Measurements from ENCODE around the gene SH2D3A. TPM values are rescaled to one million over a fixed set of nuclear protein-coding genes. Genes with fewer than 3 reads are reported as not detected.

The SH2D3A gene
- total RNA-seq, 1 experiment from 2014 or later, result 30.3 TPM

DNA sequence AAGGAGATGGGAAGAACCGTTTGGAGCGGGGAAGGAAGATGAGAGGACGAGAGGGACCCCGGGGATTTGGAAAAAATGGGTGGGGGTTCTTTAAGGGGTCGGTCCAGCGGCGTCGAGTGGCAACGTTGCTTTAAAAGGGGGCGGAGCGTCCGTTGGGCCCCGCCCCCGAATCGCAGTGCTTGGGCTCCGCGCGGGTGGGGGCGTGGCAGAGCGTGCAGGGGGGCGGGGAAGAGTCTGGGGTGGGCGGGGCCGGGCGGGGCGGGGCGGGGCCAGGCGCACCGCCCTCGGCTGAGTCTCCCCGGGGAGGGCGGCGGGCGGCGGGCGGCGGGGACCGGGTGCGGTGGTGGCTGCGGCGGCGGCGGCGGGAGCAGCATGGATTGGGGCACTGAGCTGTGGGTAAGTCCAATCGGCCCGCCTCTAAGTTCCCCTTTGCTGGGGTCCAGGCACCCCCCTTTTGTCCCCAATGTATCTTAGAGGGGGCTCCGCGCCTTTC lies 27.8 kb downstream of the SH2D3A start, which contains the start of gene TRIP10:
TRIP10 (plus strand) TSS at position 291 of the 493 bp plus-strand sequence; CDS start at position 373, 82 bp downstream.
- no peaks in the 10 kb centered on the region for H3K9me3 Mint-ChIP-seq
- H3K4me3 Mint-ChIP-seq, result peak within 1 kb of the TSS; percentile 97
- no peaks in the 10 kb centered on the region for H3K27me3 Mint-ChIP-seq (ENCODE audit: low read depth)
- ChIA-PET POLR2A (interaction anchor here (3.9 kb wide), 1 partner anchor 13 kb away, joined by 29 read pairs; no protein-coding TSS in a partner anchor), CTCF (interaction anchor here (1.0 to 4.6 kb wide), 8 partner anchors 13 to 362 kb away, joined by 3 to 85 read pairs (median 20); partner anchors contain the start of gene SH2D3A)
- DNase-seq (ENCODE audit: low spot score) (peak; percentile 77), ATAC-seq (0 out of 2 replicates have a peak, but pooled peaks have one; percentile 1)
- H3K27ac Mint-ChIP-seq, result peak within 1 kb of the TSS; percentile 96
- TF ChIP-seq TEAD4 (CRISPR knock-in tag; IDR thresholded peaks at IDR 0.05), result no peak
- no peak for TF ChIP-seq RORB (CRISPR knock-in tag; IDR thresholded peaks at IDR 0.05)
- TF ChIP-seq, protein P1, sequence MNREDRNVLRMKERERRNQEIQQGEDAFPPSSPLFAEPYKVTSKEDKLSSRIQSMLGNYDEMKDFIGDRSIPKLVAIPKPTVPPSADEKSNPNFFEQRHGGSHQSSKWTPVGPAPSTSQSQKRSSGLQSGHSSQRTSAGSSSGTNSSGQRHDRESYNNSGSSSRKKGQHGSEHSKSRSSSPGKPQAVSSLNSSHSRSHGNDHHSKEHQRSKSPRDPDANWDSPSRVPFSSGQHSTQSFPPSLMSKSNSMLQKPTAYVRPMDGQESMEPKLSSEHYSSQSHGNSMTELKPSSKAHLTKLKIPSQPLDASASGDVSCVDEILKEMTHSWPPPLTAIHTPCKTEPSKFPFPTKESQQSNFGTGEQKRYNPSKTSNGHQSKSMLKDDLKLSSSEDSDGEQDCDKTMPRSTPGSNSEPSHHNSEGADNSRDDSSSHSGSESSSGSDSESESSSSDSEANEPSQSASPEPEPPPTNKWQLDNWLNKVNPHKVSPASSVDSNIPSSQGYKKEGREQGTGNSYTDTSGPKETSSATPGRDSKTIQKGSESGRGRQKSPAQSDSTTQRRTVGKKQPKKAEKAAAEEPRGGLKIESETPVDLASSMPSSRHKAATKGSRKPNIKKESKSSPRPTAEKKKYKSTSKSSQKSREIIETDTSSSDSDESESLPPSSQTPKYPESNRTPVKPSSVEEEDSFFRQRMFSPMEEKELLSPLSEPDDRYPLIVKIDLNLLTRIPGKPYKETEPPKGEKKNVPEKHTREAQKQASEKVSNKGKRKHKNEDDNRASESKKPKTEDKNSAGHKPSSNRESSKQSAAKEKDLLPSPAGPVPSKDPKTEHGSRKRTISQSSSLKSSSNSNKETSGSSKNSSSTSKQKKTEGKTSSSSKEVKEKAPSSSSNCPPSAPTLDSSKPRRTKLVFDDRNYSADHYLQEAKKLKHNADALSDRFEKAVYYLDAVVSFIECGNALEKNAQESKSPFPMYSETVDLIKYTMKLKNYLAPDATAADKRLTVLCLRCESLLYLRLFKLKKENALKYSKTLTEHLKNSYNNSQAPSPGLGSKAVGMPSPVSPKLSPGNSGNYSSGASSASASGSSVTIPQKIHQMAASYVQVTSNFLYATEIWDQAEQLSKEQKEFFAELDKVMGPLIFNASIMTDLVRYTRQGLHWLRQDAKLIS (CRISPR knock-in tag; IDR thresholded peaks at IDR 0.05; ENCODE audit: borderline replicate concordance), result no peak
- H3K4me1 Mint-ChIP-seq, result peaks cover 60% of the 10 kb centered on the region
- H3K36me3 Mint-ChIP-seq, result peaks cover 19% of the 10 kb centered on the region

DNA sequence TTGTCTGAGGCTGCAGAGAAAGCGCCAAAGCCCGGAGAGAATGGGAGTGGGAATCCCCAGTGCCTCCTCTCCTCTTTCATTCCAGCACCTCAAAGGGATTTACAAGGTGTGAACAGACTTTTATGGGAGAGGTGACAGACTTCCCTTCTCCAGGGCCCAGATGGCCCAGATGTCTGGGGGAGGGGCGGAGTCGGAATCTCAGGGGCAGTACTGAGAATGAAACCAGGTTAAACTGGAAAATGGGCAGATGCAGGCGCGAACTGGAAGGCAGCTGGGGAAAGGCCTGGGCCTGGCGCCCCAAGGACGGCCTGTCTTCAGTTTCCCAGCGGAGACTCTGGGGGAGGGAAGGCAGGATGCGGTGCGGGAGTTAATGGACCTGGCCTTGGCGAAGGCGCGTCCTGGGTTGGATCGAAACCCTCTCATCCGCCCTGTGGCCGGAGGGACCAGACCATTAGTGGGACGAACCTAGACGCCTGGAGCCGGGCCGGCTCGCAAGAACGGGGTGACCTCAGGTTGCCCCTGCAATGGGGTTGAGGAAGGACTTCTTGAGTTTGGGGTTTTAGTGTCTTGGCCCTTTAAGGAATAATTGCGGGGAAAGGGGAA lies 28.3 kb downstream of the SH2D3A start:
- peak overlapping the region; percentile 97 for H3K4me3 Mint-ChIP-seq
- ChIA-PET CTCF (interaction anchor here (0.7 to 4.6 kb wide), 15 partner anchors 14 to 363 kb away, joined by 3 to 85 read pairs (median 4); partner anchors contain the start of genes SH2D3A and VAV1), POLR2A (interaction anchor here (1.5 to 3.9 kb wide), 3 partner anchors 14 to 28 kb away, joined by 5 to 29 read pairs (median 19); partner anchors contain the start of gene SH2D3A)
- no peak for ATAC-seq
- H3K9me3 Mint-ChIP-seq, result no peaks in the 10 kb centered on the region
- peak; percentile 62 for DNase-seq (ENCODE audit: low spot score)
- peaks cover 14% of the 10 kb centered on the region for H3K36me3 Mint-ChIP-seq
- peaks cover 58% of the 10 kb centered on the region for H3K4me1 Mint-ChIP-seq
- no peaks in the 10 kb centered on the region for H3K27me3 Mint-ChIP-seq (ENCODE audit: low read depth)
- H3K27ac Mint-ChIP-seq, result peak overlapping the region; percentile 96
- TF ChIP-seq HMGA2 (CRISPR knock-in tag; IDR thresholded peaks at IDR 0.05) (no peak), ZBTB21 (CRISPR knock-in tag; IDR thresholded peaks at IDR 0.05; ENCODE audit: borderline replicate concordance) (no peak), TCF7 (CRISPR knock-in tag; IDR thresholded peaks at IDR 0.05; ENCODE audit: low read depth) (no peak), NR2C2 (CRISPR knock-in tag; IDR thresholded peaks at IDR 0.05) (no peak), NFATC4 (CRISPR knock-in tag; IDR thresholded peaks at IDR 0.05) (no peak), CREM (CRISPR knock-in tag; IDR thresholded peaks at IDR 0.05) (no peak), ZNF219 (CRISPR knock-in tag; IDR thresholded peaks at IDR 0.05; ENCODE audit: borderline replicate concordance) (no peak), NFYB (CRISPR knock-in tag; conservative IDR thresholded peaks at IDR 0.05; ENCODE audit: low read depth) (no peak)
- TF ChIP-seq, protein P2, sequence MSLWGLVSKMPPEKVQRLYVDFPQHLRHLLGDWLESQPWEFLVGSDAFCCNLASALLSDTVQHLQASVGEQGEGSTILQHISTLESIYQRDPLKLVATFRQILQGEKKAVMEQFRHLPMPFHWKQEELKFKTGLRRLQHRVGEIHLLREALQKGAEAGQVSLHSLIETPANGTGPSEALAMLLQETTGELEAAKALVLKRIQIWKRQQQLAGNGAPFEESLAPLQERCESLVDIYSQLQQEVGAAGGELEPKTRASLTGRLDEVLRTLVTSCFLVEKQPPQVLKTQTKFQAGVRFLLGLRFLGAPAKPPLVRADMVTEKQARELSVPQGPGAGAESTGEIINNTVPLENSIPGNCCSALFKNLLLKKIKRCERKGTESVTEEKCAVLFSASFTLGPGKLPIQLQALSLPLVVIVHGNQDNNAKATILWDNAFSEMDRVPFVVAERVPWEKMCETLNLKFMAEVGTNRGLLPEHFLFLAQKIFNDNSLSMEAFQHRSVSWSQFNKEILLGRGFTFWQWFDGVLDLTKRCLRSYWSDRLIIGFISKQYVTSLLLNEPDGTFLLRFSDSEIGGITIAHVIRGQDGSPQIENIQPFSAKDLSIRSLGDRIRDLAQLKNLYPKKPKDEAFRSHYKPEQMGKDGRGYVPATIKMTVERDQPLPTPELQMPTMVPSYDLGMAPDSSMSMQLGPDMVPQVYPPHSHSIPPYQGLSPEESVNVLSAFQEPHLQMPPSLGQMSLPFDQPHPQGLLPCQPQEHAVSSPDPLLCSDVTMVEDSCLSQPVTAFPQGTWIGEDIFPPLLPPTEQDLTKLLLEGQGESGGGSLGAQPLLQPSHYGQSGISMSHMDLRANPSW (CRISPR knock-in tag; conservative IDR thresholded peaks at IDR 0.05; ENCODE audit: low read depth), result no peak
- TF ChIP-seq, protein P3, sequence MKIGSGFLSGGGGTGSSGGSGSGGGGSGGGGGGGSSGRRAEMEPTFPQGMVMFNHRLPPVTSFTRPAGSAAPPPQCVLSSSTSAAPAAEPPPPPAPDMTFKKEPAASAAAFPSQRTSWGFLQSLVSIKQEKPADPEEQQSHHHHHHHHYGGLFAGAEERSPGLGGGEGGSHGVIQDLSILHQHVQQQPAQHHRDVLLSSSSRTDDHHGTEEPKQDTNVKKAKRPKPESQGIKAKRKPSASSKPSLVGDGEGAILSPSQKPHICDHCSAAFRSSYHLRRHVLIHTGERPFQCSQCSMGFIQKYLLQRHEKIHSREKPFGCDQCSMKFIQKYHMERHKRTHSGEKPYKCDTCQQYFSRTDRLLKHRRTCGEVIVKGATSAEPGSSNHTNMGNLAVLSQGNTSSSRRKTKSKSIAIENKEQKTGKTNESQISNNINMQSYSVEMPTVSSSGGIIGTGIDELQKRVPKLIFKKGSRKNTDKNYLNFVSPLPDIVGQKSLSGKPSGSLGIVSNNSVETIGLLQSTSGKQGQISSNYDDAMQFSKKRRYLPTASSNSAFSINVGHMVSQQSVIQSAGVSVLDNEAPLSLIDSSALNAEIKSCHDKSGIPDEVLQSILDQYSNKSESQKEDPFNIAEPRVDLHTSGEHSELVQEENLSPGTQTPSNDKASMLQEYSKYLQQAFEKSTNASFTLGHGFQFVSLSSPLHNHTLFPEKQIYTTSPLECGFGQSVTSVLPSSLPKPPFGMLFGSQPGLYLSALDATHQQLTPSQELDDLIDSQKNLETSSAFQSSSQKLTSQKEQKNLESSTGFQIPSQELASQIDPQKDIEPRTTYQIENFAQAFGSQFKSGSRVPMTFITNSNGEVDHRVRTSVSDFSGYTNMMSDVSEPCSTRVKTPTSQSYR (CRISPR knock-in tag; IDR thresholded peaks at IDR 0.05), result no peak
- TF ChIP-seq, protein P4, sequence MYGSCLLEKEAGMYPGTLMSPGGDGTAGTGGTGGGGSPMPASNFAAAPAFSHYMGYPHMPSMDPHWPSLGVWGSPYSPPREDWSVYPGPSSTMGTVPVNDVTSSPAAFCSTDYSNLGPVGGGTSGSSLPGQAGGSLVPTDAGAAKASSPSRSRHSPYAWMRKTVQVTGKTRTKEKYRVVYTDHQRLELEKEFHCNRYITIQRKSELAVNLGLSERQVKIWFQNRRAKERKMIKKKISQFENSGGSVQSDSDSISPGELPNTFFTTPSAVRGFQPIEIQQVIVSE (CRISPR knock-in tag; IDR thresholded peaks at IDR 0.05; ENCODE audit: borderline replicate concordance), result no peak
- TF ChIP-seq, protein P5, sequence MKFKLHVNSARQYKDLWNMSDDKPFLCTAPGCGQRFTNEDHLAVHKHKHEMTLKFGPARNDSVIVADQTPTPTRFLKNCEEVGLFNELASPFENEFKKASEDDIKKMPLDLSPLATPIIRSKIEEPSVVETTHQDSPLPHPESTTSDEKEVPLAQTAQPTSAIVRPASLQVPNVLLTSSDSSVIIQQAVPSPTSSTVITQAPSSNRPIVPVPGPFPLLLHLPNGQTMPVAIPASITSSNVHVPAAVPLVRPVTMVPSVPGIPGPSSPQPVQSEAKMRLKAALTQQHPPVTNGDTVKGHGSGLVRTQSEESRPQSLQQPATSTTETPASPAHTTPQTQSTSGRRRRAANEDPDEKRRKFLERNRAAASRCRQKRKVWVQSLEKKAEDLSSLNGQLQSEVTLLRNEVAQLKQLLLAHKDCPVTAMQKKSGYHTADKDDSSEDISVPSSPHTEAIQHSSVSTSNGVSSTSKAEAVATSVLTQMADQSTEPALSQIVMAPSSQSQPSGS (CRISPR knock-in tag; IDR thresholded peaks at IDR 0.05; ENCODE audit: borderline replicate concordance, low read depth), result no peak
- TF ChIP-seq, protein P6, sequence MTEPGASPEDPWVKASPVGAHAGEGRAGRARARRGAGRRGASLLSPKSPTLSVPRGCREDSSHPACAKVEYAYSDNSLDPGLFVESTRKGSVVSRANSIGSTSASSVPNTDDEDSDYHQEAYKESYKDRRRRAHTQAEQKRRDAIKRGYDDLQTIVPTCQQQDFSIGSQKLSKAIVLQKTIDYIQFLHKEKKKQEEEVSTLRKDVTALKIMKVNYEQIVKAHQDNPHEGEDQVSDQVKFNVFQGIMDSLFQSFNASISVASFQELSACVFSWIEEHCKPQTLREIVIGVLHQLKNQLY (CRISPR knock-in tag; IDR thresholded peaks at IDR 0.05), result no peak
- TF ChIP-seq, protein P7, sequence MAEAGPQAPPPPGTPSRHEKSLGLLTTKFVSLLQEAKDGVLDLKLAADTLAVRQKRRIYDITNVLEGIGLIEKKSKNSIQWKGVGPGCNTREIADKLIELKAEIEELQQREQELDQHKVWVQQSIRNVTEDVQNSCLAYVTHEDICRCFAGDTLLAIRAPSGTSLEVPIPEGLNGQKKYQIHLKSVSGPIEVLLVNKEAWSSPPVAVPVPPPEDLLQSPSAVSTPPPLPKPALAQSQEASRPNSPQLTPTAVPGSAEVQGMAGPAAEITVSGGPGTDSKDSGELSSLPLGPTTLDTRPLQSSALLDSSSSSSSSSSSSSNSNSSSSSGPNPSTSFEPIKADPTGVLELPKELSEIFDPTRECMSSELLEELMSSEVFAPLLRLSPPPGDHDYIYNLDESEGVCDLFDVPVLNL (CRISPR knock-in tag; IDR thresholded peaks at IDR 0.05; ENCODE audit: borderline replicate concordance, low read depth), result no peak
- TF ChIP-seq, protein P8, sequence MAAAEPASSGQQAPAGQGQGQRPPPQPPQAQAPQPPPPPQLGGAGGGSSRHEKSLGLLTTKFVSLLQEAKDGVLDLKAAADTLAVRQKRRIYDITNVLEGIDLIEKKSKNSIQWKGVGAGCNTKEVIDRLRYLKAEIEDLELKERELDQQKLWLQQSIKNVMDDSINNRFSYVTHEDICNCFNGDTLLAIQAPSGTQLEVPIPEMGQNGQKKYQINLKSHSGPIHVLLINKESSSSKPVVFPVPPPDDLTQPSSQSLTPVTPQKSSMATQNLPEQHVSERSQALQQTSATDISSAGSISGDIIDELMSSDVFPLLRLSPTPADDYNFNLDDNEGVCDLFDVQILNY (CRISPR knock-in tag; IDR thresholded peaks at IDR 0.05), result no peak
